Panc1 (cell line): ENCODE data around the gene MRPS34.

Experiments used
- CTCF ChIP-seq: fragments of 450-650 bp; IDR thresholded peaks from 2 replicates; pipeline ENCODE4 v1.5.1; 2017; ENCODE audit warnings: mild to moderate bottlenecking
- POLR2AphosphoS5 ChIP-seq: IDR thresholded peaks from 2 replicates; pipeline ENCODE4 v1.6.1; 2012; ENCODE audit warnings: mild to moderate bottlenecking, low read depth, low read length, moderate library complexity
- TCF7L2 ChIP-seq: IDR thresholded peaks from 2 replicates; pipeline ENCODE4 v1.6.1; 2011; ENCODE audit warnings: mild to moderate bottlenecking, low read depth, low read length, inconsistent platforms

DNA sequence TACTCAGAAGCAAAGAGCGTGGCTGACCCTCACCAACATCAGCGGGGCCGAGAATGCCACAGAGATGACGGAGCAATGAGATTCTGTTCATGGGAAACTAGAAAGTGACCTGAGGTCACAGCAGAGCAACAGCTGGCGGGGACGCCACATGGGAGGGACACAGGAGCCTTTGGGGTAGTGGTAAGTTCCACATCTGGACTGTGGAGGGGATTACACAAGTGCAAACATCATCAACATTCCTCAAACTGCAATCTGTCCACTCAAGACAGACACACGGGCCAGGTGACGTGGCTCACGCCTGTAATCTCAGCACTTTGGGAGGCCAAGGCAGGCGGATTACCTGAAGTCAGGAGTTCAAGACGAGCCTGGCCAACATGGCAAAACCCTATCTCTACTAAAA lies 42.5 kb upstream of the MRPS34 start:
- TF ChIP-seq CTCF (no peak), POLR2AphosphoS5 (no peak), TCF7L2 (no peak)
